IMR-90 (cell line): ENCODE data around the gene NR5A1.

Experiments used
- BHLHE40 ChIP-seq: fragments of 150-350 bp; IDR thresholded peaks from 2 replicates; pipeline ENCODE4 v1.6.1; 2016; ENCODE audit warnings: mild to moderate bottlenecking, low read depth, low read length
- FOS ChIP-seq: fragments of 150-350 bp; IDR thresholded peaks from 2 replicates; pipeline ENCODE4 v1.6.1; 2016; ENCODE audit warnings: low read depth, low read length
- MAZ ChIP-seq: IDR thresholded peaks from 2 replicates; pipeline ENCODE4 v1.6.1; 2012; ENCODE audit warnings: low read depth, mild to moderate bottlenecking, low read length, improper control_type of control experiment, moderate library complexity, borderline replicate concordance
- NFE2L2 ChIP-seq: fragments of 150-350 bp; IDR thresholded peaks from 2 replicates; pipeline ENCODE4 v1.6.1; 2016; ENCODE audit warnings: low read depth, mild to moderate bottlenecking, low read length
- POLR2A ChIP-seq: IDR thresholded peaks from 2 replicates; pipeline ENCODE4 v1.6.1; 2012; ENCODE audit warnings: mild to moderate bottlenecking, low read depth, low read length
- RAD21 ChIP-seq: IDR thresholded peaks from 2 replicates; pipeline ENCODE4 v1.6.1; 2012; ENCODE audit warnings: low read length, improper control_type of control experiment
- RFX5 ChIP-seq: IDR thresholded peaks from 2 replicates; pipeline ENCODE4 v1.8.0; 2012; ENCODE audit warnings: low read depth, mild to moderate bottlenecking, low read length, moderate library complexity
- SMC3 ChIP-seq: fragments of 150-350 bp; IDR thresholded peaks from 2 replicates; pipeline ENCODE4 v1.6.1; 2016; ENCODE audit warnings: low read depth, mild to moderate bottlenecking, antibody characterized with exemption, low read length, moderate library complexity
- TF ChIP-seq, protein P1 (sequence below): conservative IDR thresholded peaks from 2 replicates; pipeline ENCODE4 v1.5.1; 2012; ENCODE audit warnings: mild to moderate bottlenecking, low read depth, low read length, improper control_type of control experiment
- TF ChIP-seq, protein P2 (sequence below): fragments of 150-350 bp; IDR thresholded peaks from 2 replicates; pipeline ENCODE4 v1.6.1; 2016; ENCODE audit warnings: low read depth, mild to moderate bottlenecking, low read length, moderate library complexity, borderline replicate concordance

DNA sequence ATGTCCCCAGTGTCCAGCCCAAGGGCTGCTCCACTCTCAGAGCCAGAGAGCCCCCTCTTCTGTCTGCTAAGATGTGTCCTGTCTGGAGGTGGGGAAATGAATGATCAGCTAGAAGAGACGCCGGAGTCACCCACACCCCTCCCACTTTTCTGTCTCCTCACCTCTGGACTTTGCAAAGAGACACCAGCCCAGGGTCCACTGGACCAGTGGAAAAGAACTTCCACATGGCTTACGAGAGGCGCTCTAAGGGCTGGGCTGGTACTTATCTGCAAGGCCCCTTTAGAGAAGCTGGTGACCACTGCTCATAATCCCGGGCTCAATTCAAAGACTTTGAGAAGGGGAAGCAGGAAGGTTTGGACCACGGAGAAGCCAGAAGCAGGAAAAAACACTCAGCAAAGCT is 9.2 kb downstream of the NR5A1 start:
- TF ChIP-seq, protein P1, sequence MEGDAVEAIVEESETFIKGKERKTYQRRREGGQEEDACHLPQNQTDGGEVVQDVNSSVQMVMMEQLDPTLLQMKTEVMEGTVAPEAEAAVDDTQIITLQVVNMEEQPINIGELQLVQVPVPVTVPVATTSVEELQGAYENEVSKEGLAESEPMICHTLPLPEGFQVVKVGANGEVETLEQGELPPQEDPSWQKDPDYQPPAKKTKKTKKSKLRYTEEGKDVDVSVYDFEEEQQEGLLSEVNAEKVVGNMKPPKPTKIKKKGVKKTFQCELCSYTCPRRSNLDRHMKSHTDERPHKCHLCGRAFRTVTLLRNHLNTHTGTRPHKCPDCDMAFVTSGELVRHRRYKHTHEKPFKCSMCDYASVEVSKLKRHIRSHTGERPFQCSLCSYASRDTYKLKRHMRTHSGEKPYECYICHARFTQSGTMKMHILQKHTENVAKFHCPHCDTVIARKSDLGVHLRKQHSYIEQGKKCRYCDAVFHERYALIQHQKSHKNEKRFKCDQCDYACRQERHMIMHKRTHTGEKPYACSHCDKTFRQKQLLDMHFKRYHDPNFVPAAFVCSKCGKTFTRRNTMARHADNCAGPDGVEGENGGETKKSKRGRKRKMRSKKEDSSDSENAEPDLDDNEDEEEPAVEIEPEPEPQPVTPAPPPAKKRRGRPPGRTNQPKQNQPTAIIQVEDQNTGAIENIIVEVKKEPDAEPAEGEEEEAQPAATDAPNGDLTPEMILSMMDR, result no peak
- no peak for TF ChIP-seq MAZ
- TF ChIP-seq BHLHE40, result no peak
- TF ChIP-seq, protein P2, sequence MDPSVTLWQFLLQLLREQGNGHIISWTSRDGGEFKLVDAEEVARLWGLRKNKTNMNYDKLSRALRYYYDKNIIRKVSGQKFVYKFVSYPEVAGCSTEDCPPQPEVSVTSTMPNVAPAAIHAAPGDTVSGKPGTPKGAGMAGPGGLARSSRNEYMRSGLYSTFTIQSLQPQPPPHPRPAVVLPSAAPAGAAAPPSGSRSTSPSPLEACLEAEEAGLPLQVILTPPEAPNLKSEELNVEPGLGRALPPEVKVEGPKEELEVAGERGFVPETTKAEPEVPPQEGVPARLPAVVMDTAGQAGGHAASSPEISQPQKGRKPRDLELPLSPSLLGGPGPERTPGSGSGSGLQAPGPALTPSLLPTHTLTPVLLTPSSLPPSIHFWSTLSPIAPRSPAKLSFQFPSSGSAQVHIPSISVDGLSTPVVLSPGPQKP, result no peak
- TF ChIP-seq POLR2A, result no peak
- no peak for TF ChIP-seq FOS
- TF ChIP-seq SMC3, result no peak
- TF ChIP-seq RFX5, result no peak
- no peak for TF ChIP-seq RAD21
- TF ChIP-seq NFE2L2, result no peak
